NT2/D1 (cell line): ENCODE measurements around the gene C1RL.
"Not testable (repeated sequence)": the region's sequence is repeated elsewhere in the genome, so short reads cannot be mapped to it uniquely, and the experiment has no call there.

Experiments
- DNase-seq: peaks from one replicate; pipeline ENCODE4 v3.0.0-alpha.2; 2011; ENCODE audit warnings: low read depth, low spot score
- H3K27me3 ChIP-seq: 2 replicates; pipeline ENCODE4 v1.6.0; 2011; ENCODE audit warnings: mild to moderate bottlenecking; ENCODE audit not compliant: insufficient read length, insufficient read depth
- H3K36me3 ChIP-seq: 2 replicates; pipeline ENCODE4 v1.6.1; 2011; ENCODE audit warnings: mild to moderate bottlenecking, low read length, mixed read lengths; ENCODE audit not compliant: insufficient read depth, insufficient read length
- H3K4me1 ChIP-seq: 2 replicates; pipeline ENCODE4 v1.5.1; 2011; ENCODE audit not compliant: insufficient read depth, insufficient read length
- H3K4me3 ChIP-seq: 2 replicates; pipeline ENCODE4 v1.5.1; 2011; ENCODE audit warnings: low read depth; ENCODE audit not compliant: insufficient read length
- H3K9ac ChIP-seq: 2 replicates; pipeline ENCODE4 v1.6.0; 2011; ENCODE audit warnings: low read depth; ENCODE audit not compliant: insufficient read length
- H3K9me3 ChIP-seq: 2 replicates; pipeline ENCODE4 v1.5.1; 2011; ENCODE audit warnings: mild to moderate bottlenecking, low read length; ENCODE audit not compliant: insufficient read depth
- SUZ12 ChIP-seq: IDR thresholded peaks from 2 replicates; pipeline ENCODE4 v1.6.1; 2011; ENCODE audit not compliant: insufficient read length, insufficient read depth; ENCODE audit errors: extremely low read depth
- YY1 ChIP-seq: IDR thresholded peaks from 2 replicates; pipeline ENCODE4 v1.6.1; 2011; ENCODE audit not compliant: insufficient read length, insufficient read depth
- ZNF274 ChIP-seq: IDR thresholded peaks from 2 replicates; pipeline ENCODE4 v1.6.1; 2011; ENCODE audit warnings: mild to moderate bottlenecking, low read depth, low read length

Gene C1RL

DNA sequence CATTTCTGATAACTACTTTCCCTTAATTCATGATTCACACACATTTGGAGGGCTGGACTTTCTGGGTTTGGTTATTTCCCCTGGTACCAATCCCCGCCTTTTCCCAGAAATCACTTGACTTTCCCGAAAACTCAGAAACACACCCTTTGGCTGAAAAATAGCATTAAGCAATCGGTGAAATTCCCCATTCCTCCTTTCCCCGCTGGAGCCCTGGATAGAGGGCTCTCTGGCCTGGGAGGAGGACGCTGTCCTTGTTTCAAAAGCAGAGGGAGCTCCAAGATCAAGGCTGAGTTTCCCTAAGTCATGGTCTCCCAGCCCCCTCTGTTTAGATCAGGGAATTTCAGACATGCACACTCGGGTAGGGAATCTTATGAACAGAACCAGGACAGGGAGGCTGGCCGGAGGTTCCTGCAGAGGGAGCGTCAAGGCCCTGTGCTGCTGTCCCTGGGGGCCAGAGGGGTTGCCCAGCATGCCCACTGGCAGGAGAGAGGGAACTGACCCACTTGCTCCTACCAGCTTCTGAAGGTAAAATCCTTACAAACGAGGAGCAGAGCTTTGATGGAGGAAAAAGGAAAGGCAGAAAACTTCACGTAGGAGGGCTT lies 48.6 kb downstream of the C1RL start, which contains the start of gene C1S:
C1S (plus strand) TSS at position 366 of the 602 bp plus-strand sequence. CDS start 1,195 bp downstream, outside the sequence.
- Histone ChIP-seq H3K9ac (peak within 1 kb of the TSS; percentile 5), H3K4me1 (peaks cover 8% of the 10 kb centered on the region), H3K9me3 (no peaks in the 10 kb centered on the region), H3K4me3 (no peak within 1 kb of the TSS), H3K36me3 (no peaks in the 10 kb centered on the region), H3K27me3 (no peaks in the 10 kb centered on the region)
- TF ChIP-seq YY1 (no peak), ZNF274 (no peak), SUZ12 (no peak)
- peak; percentile 94 for DNase-seq

DNA sequence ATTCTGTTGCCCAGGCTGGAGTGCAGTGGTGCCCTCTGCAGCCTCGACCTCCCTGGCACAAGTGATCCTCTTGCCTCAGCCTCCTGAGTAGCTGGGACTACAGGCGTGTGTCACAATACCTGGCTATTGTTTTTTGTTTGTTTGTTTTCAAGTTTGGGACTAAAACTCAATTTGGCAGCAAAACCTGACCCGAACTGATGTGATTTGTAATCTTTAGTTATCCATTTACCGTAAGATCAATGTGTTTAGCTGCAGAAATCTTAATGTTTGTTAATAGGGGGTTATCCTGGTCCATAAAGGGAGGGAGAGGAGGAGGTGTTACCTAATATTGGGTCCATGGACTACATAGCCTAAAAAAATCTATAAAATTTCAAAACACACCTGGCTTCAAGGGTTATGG lies 49.2 kb downstream of the C1RL start:
- Histone ChIP-seq H3K4me1 (peaks cover 8% of the 10 kb centered on the region), H3K36me3 (no peaks in the 10 kb centered on the region), H3K4me3 (no peak overlapping the region), H3K9ac (no peak overlapping the region), H3K9me3 (no peaks in the 10 kb centered on the region), H3K27me3 (no peaks in the 10 kb centered on the region)
- TF ChIP-seq SUZ12 (no peak), YY1 (no peak), ZNF274 (no peak)
- DNase-seq, result no peak

DNA sequence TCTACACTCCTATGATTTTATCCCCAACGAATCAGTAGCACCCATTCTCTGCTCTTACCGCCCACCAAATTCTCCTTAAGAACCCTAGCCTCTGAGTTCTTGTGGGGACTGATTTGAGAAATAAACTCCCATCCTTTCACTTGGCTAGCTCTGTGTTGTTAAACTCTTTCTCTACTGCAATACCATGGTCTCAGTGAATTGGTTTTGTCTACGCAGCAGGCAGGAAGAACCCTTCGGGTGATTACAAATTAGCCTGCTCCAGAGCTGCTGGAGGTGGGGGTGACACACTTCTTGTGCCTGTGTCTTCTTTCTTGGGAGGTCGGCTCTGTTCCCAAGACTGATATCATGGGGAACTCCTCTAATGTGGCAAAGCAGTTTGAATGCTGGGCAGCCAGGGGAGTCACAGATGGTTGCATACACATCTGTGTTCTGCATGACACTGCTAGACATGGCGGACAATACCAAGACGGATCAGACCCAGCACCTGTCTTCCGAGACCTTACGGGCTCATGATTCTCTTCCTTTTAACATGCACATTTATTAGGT lies 50.1 kb downstream of the C1RL start:
- DNase-seq, result no peak
- H3K9ac ChIP-seq, result no peak overlapping the region
- no peaks in the 10 kb centered on the region for H3K36me3 ChIP-seq
- TF ChIP-seq YY1 (no peak), SUZ12 (no peak), ZNF274 (no peak)
- H3K9me3 ChIP-seq, result no peaks in the 10 kb centered on the region
- H3K27me3 ChIP-seq, result no peaks in the 10 kb centered on the region
- peaks cover 8% of the 10 kb centered on the region for H3K4me1 ChIP-seq
- H3K4me3 ChIP-seq, result no peak overlapping the region

DNA sequence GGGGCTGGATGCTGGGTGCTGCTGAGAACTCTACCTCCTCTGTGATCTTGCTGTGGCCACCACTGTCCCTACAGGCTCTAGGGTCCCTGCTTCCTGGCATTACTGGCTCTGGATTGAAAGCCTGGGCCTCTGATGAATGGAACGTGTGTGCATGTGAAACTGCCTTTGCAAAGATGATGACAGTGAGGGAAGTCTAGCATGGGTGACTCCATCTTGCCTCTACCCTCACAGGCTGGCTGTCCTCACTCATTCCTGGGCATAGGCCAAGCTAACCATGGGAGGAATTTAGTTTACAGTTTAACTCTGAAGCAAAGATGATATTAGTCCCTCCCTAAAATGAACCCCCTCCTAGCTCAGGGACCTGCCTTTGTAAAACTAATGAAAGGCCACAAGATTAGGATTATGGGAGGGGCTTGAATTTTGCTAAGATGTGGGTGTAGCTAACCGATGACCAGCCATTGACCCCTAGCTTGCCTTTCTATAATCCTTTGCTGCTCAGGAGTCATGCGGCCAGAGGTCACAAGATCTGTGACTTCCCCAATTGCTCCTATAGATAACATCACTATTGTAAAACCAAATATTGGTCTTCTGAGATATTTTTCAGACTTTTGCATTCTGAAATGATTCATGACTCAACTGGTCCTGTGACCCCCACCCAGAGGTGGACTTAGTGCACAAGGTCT lies 50.7 kb downstream of the C1RL start:
- Histone ChIP-seq H3K4me3 (no peak overlapping the region), H3K36me3 (no peaks in the 10 kb centered on the region), H3K4me1 (peaks cover 8% of the 10 kb centered on the region), H3K9ac (no peak overlapping the region), H3K9me3 (no peaks in the 10 kb centered on the region), H3K27me3 (no peaks in the 10 kb centered on the region)
- TF ChIP-seq SUZ12 (no peak), YY1 (no peak), ZNF274 (no peak)
- DNase-seq, result no peak

DNA sequence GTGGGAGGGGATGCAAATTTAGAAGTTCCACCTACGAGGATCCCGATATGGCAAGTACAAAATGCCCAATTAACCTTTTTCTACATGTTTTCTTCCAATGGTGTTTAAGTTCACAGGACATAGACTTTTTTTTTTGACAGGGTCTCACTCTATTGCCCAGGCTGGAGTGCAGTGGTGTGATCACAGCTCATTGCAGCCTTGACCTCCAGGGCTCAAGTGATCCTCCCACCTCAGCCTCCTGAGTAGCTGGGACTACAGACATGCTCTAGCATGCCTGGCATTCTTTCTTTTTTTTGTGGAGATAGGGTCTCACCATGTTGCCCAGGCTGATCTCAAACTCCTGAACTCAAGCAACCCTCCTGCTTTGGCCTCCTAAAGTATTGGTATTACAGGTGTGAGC lies 53.3 kb downstream of the C1RL start:
- H3K9me3 ChIP-seq, result not testable (repeated sequence)

DNA sequence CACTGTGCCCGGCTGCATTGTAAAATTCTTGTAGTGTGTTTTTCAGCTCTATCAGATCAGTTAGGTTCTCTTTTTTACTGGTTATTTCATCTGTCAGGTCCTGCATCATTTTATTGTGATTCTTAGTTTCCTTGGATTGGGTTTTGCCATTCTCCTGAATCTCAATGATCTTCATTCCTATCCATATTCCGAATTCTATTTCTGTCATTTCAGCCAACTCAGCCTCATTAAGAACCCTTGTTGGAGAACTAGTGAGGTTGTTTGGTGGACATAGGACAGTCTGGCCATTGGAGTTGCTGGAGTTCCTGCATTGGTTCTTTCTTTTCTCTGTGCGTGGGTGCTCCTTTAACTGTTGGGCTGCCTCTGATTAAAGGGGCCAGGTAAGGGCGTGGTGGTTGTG lies 54.1 kb downstream of the C1RL start:
- Histone ChIP-seq H3K4me1 (no peaks in the 10 kb centered on the region), H3K9me3 (peaks cover 7% of the 10 kb centered on the region), H3K36me3 (no peaks in the 10 kb centered on the region), H3K4me3 (no peak overlapping the region), H3K9ac (no peak overlapping the region), H3K27me3 (no peaks in the 10 kb centered on the region)
- TF ChIP-seq ZNF274, result no peak
- TF ChIP-seq SUZ12, result no peak
- TF ChIP-seq YY1, result no peak
- no peak for DNase-seq

More for the DNA sequence above, 53.3 kb downstream of the C1RL start:
- not testable (repeated sequence) for H3K9ac ChIP-seq, H3K27me3 ChIP-seq, H3K4me3 ChIP-seq, H3K4me1 ChIP-seq, DNase-seq, H3K36me3 ChIP-seq

DNA sequence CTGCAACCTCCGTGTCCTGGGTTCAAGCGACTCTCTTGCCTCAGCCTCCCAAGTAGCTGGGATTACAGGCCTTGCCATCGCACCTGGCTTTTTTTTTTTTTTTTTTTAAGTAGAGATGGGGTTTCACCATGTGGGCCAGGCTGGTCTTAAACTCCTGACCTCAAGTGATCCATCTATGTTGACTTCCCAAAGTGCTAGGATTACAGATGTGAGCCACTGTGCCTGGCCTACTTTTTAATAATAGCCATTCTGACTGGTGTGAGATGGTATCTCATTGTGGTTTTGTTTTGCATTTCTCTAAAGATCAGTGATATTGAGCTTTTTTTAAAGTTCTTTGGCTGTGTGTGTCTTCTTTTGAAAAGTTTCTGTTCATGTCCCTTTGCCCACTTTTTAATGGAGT lies 59.0 kb downstream of the C1RL start:
- not testable (repeated sequence) for H3K36me3 ChIP-seq, H3K27me3 ChIP-seq, H3K4me3 ChIP-seq, DNase-seq, H3K9ac ChIP-seq, H3K9me3 ChIP-seq, H3K4me1 ChIP-seq

DNA sequence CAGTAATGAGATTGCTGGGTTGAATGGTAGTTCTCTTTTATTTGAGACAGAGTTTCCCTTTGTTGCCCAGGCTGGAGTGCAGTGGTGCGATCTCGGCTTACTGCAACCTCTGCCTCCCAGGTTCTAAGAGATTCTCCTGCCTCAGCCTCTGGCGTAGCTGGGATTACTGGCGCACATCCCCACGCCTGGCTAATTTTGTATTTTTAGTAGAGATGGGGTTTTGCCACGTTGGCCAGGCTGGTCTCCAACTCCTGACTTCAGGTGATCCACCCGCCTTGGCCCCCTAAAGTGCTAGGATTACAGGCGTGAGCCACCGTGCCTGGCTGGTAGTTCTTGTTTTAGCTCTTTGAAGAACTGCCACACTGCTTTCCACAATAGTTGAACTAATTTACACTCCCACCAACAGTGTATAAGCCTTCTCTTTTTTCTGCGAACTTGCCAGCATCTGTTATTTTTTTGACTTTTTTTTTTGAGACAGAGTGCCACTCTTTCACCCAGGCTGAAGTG lies 59.5 kb downstream of the C1RL start:
- H3K9ac ChIP-seq, H3K4me1 ChIP-seq, H3K36me3 ChIP-seq, DNase-seq, H3K9me3 ChIP-seq, H3K4me3 ChIP-seq, H3K27me3 ChIP-seq: not testable (repeated sequence)
